Measurements from ENCODE around the gene PLPP4.
"Not testable (repeated sequence)": the region's sequence is repeated elsewhere in the genome, so short reads cannot be mapped to it uniquely, and the experiment has no call there.

PLPP4 gene

GRCh38 chr10:120492346-120492745 is 35.3 kb downstream of the PLPP4 start:
- DNase-seq: no peak

GRCh38 chr10:120493411-120494312 is 36.6 kb downstream of the PLPP4 start:
- no peak for DNase-seq

GRCh38 chr10:120494313-120494710 is 37.3 kb downstream of the PLPP4 start:
- DNase-seq: no peak

GRCh38 chr10:120495226-120496009 is 38.4 kb downstream of the PLPP4 start:
- no peak for DNase-seq

GRCh38 chr10:120499883-120500282 is 42.9 kb downstream of the PLPP4 start:
- no peak for DNase-seq

GRCh38 chr10:120503689-120504088 is 46.7 kb downstream of the PLPP4 start:
- no peak for DNase-seq

GRCh38 chr10:120504227-120504626 is 47.2 kb downstream of the PLPP4 start:
- DNase-seq: not testable (repeated sequence)

GRCh38 chr10:120505056-120505455 is 48.0 kb downstream of the PLPP4 start:
- no peak for DNase-seq

GRCh38 chr10:120505866-120506265 is 48.8 kb downstream of the PLPP4 start:
- no peak for DNase-seq

GRCh38 chr10:120506674-120507073 is 49.6 kb downstream of the PLPP4 start:
- DNase-seq: no peak

- no peak for DNase-seq
Measured at GRCh38 chr10:120507175-120507574, 50.1 kb downstream of the PLPP4 start.

- DNase-seq: no peak
Measured at GRCh38 chr10:120507651-120508050, 50.6 kb downstream of the PLPP4 start.

- DNase-seq: peak; percentile 24
Measured at GRCh38 chr10:120508393-120508792, 51.4 kb downstream of the PLPP4 start.

GRCh38 chr10:120508966-120509365 is 51.9 kb downstream of the PLPP4 start:
- DNase-seq: no peak

GRCh38 chr10:120511165-120511564 is 54.1 kb downstream of the PLPP4 start:
- DNase-seq: no peak

- DNase-seq: no peak
Measured at GRCh38 chr10:120513307-120513796, 56.3 kb downstream of the PLPP4 start.

GRCh38 chr10:120514035-120514620 is 57.1 kb downstream of the PLPP4 start:
- peak; percentile 40 for DNase-seq

GRCh38 chr10:120514959-120515358 is 57.9 kb downstream of the PLPP4 start:
- DNase-seq: no peak

- no peak for DNase-seq
Measured at GRCh38 chr10:120515741-120516140, 58.7 kb downstream of the PLPP4 start.

GRCh38 chr10:120516426-120516825 is 59.4 kb downstream of the PLPP4 start:
- DNase-seq: no peak

GRCh38 chr10:120517196-120517595 is 60.2 kb downstream of the PLPP4 start:
- DNase-seq: no peak

GRCh38 chr10:120517881-120518484 is 61.0 kb downstream of the PLPP4 start:
- DNase-seq: no peak

GRCh38 chr10:120521880-120522279 is 64.9 kb downstream of the PLPP4 start:
- DNase-seq: no peak

Data from stimulated activated CD8-positive, alpha-beta memory T cell treated with anti-CD3 and anti-CD28 coated beads, Interleukin-4, amount 100 ng/mL, for 48 hours (primary cell).